Lung (tissue), 12 donors: ENCODE results near the gene CD72. TPM values are rescaled to one million over a fixed set of nuclear protein-coding genes. Genes with fewer than 3 reads are reported as not detected.

Source experiments
- ATAC-seq: fragments of 200-7000 bp; cut with Tn5 transposase; one replicate; pipeline ENCODE4 v1.9.1; 2020; ENCODE audit warnings: moderate number of reproducible peaks; ENCODE audit not compliant: insufficient read depth, low FRiP score
- DNase-seq, 3 donors: peaks; one replicate each; pipeline ENCODE4 v3.0.0-alpha.2; 2013 to 2017
- H3K27ac ChIP-seq, 2 donors: one replicate each; pipeline ENCODE4 v1.5.1; 2013; ENCODE audit warnings: mild to moderate bottlenecking in 2 of 2, moderate library complexity in 2 of 2, control low read depth in 1 of 2, inconsistent platforms in 1 of 2, low read depth in 1 of 2, low read length in 1 of 2
- H3K27me3 ChIP-seq, 3 donors: one replicate each; pipeline ENCODE4 v1.5.1; 2013; ENCODE audit warnings: low read length in 2 of 3; ENCODE audit not compliant: control insufficient read depth in 3 of 3, insufficient read depth in 3 of 3
- H3K36me3 ChIP-seq, 4 donors: one replicate each; pipeline ENCODE4 v1.5.1; 2013; ENCODE audit warnings: low read length in 4 of 4, mild to moderate bottlenecking in 1 of 4, moderate library complexity in 1 of 4; ENCODE audit not compliant: control insufficient read depth in 4 of 4, insufficient read depth in 4 of 4
- H3K4me1 ChIP-seq, 5 donors: one replicate each; pipeline ENCODE4 v1.5.1; 2013; ENCODE audit warnings: low read length in 5 of 5, mild to moderate bottlenecking in 2 of 5, moderate library complexity in 1 of 5; ENCODE audit not compliant: control insufficient read depth in 5 of 5, insufficient read depth in 5 of 5
- H3K4me3 ChIP-seq: one replicate; pipeline ENCODE4 v1.5.1; 2013; ENCODE audit warnings: mild to moderate bottlenecking, control low read depth, moderate library complexity
- H3K9ac ChIP-seq, 2 donors: one replicate each; pipeline ENCODE4 v1.5.1; 2013; ENCODE audit warnings: low read length in 2 of 2, control low read depth in 1 of 2; ENCODE audit not compliant: insufficient read depth in 1 of 2
- H3K9me3 ChIP-seq, 4 donors: one replicate each; pipeline ENCODE4 v1.5.1; 2013; ENCODE audit warnings: low read length in 3 of 4, mild to moderate bottlenecking in 1 of 4, moderate library complexity in 1 of 4; ENCODE audit not compliant: control insufficient read depth in 4 of 4, insufficient read depth in 3 of 4
- CTCF ChIP-seq: IDR thresholded peaks from 2 replicates; pipeline ENCODE4 v1.5.1; 2012; ENCODE audit warnings: mild to moderate bottlenecking; ENCODE audit errors: control extremely low read depth, extremely low read depth
- WGBS, 2 donors: extraction: QIAGEN DNeasy Blood & Tissue Kit; methylation state at CpG; one replicate each; pipeline ENCODE4 v1.1.7; 2013; 5-methylcytosine and 5-hydroxymethylcytosine counted together
- polyA plus RNA-seq, 2 donors: library from polyadenylated mRNA; stranded (reverse); fragments of 200-250 nt; gene quantifications; one replicate each; pipeline ENCODE4 v1.2.1, GENCODE V29; 2013
- total RNA-seq, 2 donors: library from RNA; depleted of rRNA in 1 of 2; stranded (reverse); fragments of >200 nt in 1 of 2; gene quantifications; one replicate each; pipeline ENCODE4 v1.2.1, GENCODE V29; 2014 to 2021
- donor health status: control.
- donor health status: control.
- donor health status: Bipolar disorder and iron deficiency.
- donor health status: healthy.
- donor health status: DM: yes; HTN: yes; CAD: no.

Gene CD72
- total and polyA plus RNA-seq, 4 donors = 3.1 to 10.6 (median 5.9) TPM

- no peak for ATAC-seq
Measured at GRCh38 chr9:35618854-35619799, 914 bp upstream of the CD72 start.

GRCh38 chr9:35617548-35617947 is 665 bp downstream of the CD72 start:
- Histone ChIP-seq H3K27ac (no peak overlapping the region), H3K9ac (no peak overlapping the region), H3K36me3 (no peaks in the 10 kb centered on the region), H3K4me1 (peaks cover 0 to 7% (median 0%) of the 10 kb centered on the region in 5 donors), H3K27me3 (peaks cover 0 to 17% (median 16%) of the 10 kb centered on the region in 3 donors), H3K4me3 (no peak overlapping the region), H3K9me3 (no peaks in the 10 kb centered on the region)
- 63 to 66% methylated on average over 8 of the region's 8 CpGs for WGBS, 2 donors
- no peak for DNase-seq
- no peak for ATAC-seq
- no peak for TF ChIP-seq CTCF

More at GRCh38 chr9:35618854-35619799, 914 bp upstream of the CD72 start:
- H3K9me3 ChIP-seq = no peaks in the 10 kb centered on the region
- no peaks in the 10 kb centered on the region for H3K36me3 ChIP-seq
- H3K9ac ChIP-seq = no peak overlapping the region
- peaks cover 0 to 7% (median 0%) of the 10 kb centered on the region in 5 donors for H3K4me1 ChIP-seq
- H3K27ac ChIP-seq = no peak overlapping the region
- DNase-seq = peak in 1 of 3 donors; percentile 34
- no peak overlapping the region for H3K4me3 ChIP-seq
- peaks cover 0 to 17% (median 16%) of the 10 kb centered on the region in 3 donors for H3K27me3 ChIP-seq
- WGBS, 2 donors = 68 to 74% methylated on average over 17 of the region's 17 CpGs
- TF ChIP-seq CTCF = no peak

- WGBS, 2 donors = 9 to 10% methylated on average over 47 to 51 of the region's 51 CpGs
- H3K9ac ChIP-seq = no peak overlapping the region
Measured at GRCh38 chr9:35616681-35617459, 1.3 kb downstream of the CD72 start.

More at GRCh38 chr9:35616681-35617459, 1.3 kb downstream of the CD72 start:
- peaks cover 0 to 7% (median 0%) of the 10 kb centered on the region in 5 donors for H3K4me1 ChIP-seq
- H3K27ac ChIP-seq = no peak overlapping the region
- peak overlapping the region; percentile 18 for H3K4me3 ChIP-seq
- no peaks in the 10 kb centered on the region for H3K36me3 ChIP-seq
- TF ChIP-seq CTCF = no peak
- DNase-seq (peak; percentile 53 to 80 (median 66)), ATAC-seq (peak; percentile 34)
- no peaks in the 10 kb centered on the region for H3K9me3 ChIP-seq
- peaks cover 0 to 17% (median 16%) of the 10 kb centered on the region in 3 donors for H3K27me3 ChIP-seq
